Measurements from ENCODE around the gene HJURP. TPM values are rescaled to one million over a fixed set of nuclear protein-coding genes. Genes with fewer than 3 reads are reported as not detected.

Gene HJURP
- total and polyA plus RNA-seq, 9 of the 15 experiments (the other 6 are each of a cell fraction or from before 2014, with no cell fraction given): 13.8 to 102 (median 28.3) TPM

- peak; percentile 9; the same call in 1 of the 2 replicates for TF ChIP-seq VEZF1 (CRISPR knock-in tag; IDR thresholded peaks at IDR 0.05)
- no peak for TF ChIP-seq ZNF696 (CRISPR knock-in tag; conservative IDR thresholded peaks at IDR 0.05)
- TF ChIP-seq ADNP (tag; IDR thresholded peaks at IDR 0.05): no peak
- no peak for TF ChIP-seq FOS (IDR thresholded peaks at IDR 0.05; ENCODE audit: extremely low read depth, insufficient read length)
- TF ChIP-seq HDGF (IDR thresholded peaks at IDR 0.05): no peak
- no peak for TF ChIP-seq ETV6 (IDR thresholded peaks at IDR 0.05; ENCODE audit: borderline replicate concordance in 1 of 2, low read depth in 2 of 2, low read length in 1 of 2)
- TF ChIP-seq ETV6 (CRISPR knock-in tag; IDR thresholded peaks at IDR 0.05; ENCODE audit: borderline replicate concordance): no peak
- TF ChIP-seq RBM14 (IDR thresholded peaks at IDR 0.05; ENCODE audit: borderline replicate concordance, insufficient read depth, low read depth, low read length): no peak
- TF ChIP-seq ZNF384 (IDR thresholded peaks at IDR 0.05; ENCODE audit: low read depth, low read length): peak; percentile 27; the same call in 1 of the 2 replicates
- peak; percentile 87 for TF ChIP-seq BACH1 (tag; IDR thresholded peaks at IDR 0.05)
- no peak for TF ChIP-seq CXXC5 (CRISPR knock-in tag; IDR thresholded peaks at IDR 0.05)
- peak; percentile 94 for TF ChIP-seq PKNOX1 (IDR thresholded peaks at IDR 0.05)
- no peak for TF ChIP-seq U2AF2 (optimal IDR thresholded peaks at IDR 0.05; ENCODE audit: low read depth, low read length)
- TF ChIP-seq NCOA6 (IDR thresholded peaks at IDR 0.05): no peak
- TF ChIP-seq BRD9 (IDR thresholded peaks at IDR 0.05; ENCODE audit: low read depth, partially characterized antibody): no peak
- TF ChIP-seq PYGO2 (tag; IDR thresholded peaks at IDR 0.05): no peak
- TF ChIP-seq RFX1 (IDR thresholded peaks at IDR 0.05): peak; percentile 77
- no peak for TF ChIP-seq FOXP4 (CRISPR knock-in tag; IDR thresholded peaks at IDR 0.05; ENCODE audit: borderline replicate concordance)
- TF ChIP-seq ZNF830 (CRISPR knock-in tag; IDR thresholded peaks at IDR 0.05): no peak
- TF ChIP-seq TAF9B (IDR thresholded peaks at IDR 0.05; ENCODE audit: partially characterized antibody): peak; percentile 27
- peak; percentile 15; the same call in 1 of the 2 replicates for TF ChIP-seq NFE2L1 (tag; IDR thresholded peaks at IDR 0.05; ENCODE audit: borderline replicate concordance, low read depth)
- no peak for TF ChIP-seq MEF2A (IDR thresholded peaks at IDR 0.05; ENCODE audit: control insufficient read depth, low read depth, low read length)
- TF ChIP-seq TCF7L2 (IDR thresholded peaks at IDR 0.05; ENCODE audit: low read depth, low read length): no peak
- TF ChIP-seq SRSF9 (IDR thresholded peaks at IDR 0.05; ENCODE audit: borderline replicate concordance, low read depth, low read length): no peak
Measured at GRCh38 chr2:233857511-233858141, 3.3 kb upstream of the HJURP start (continued).

Data from K562 (cell line).